Spleen (tissue), 11 donors: Measurements from ENCODE around the gene TMX3. TPM values are rescaled to one million over a fixed set of nuclear protein-coding genes. Genes with fewer than 3 reads are reported as not detected.

Experiments
- DNase-seq: peaks from one replicate; pipeline ENCODE4 v3.0.0-alpha.2; 2020
- H3K27ac ChIP-seq, 8 donors: fragments of 200-600 bp; sonication (generic) in 7 of 8; 1 replicate in 4 of 8; 2 replicates in 4 of 8; pipeline versions ENCODE4 v1.5.0 to v1.8.0; 2016 to 2021; ENCODE audit warnings: inconsistent platforms in 4 of 8, mild to moderate bottlenecking in 4 of 8, moderate library complexity in 1 of 8
- H3K27me3 ChIP-seq, 7 donors: fragments of 200-600 bp; sonication (generic) in 6 of 7; replicated peaks in 1 of 7; 1 replicate in 4 of 7; 2 replicates in 3 of 7; pipeline versions ENCODE4 v1.5.0 to v1.8.0; 2016 to 2021; ENCODE audit warnings: inconsistent platforms in 3 of 7, mild to moderate bottlenecking in 1 of 7
- H3K36me3 ChIP-seq, 6 donors: fragments of 200-600 bp; sonication (generic) in 5 of 6; 1 replicate in 4 of 6; 2 replicates in 2 of 6; pipeline versions ENCODE4 v1.5.0 to v1.8.0; 2016 to 2021; ENCODE audit warnings: inconsistent platforms in 2 of 6
- H3K4me1 ChIP-seq, 6 donors: fragments of 200-600 bp; sonication (generic) in 5 of 6; 1 replicate in 3 of 6; 2 replicates in 3 of 6; pipeline versions ENCODE4 v1.5.0 to v1.8.0; 2016 to 2021; ENCODE audit warnings: inconsistent platforms in 3 of 6
- H3K4me3 ChIP-seq, 8 donors: fragments of 200-600 bp; sonication (generic) in 7 of 8; 1 replicate in 4 of 8; 2 replicates in 4 of 8; pipeline versions ENCODE4 v1.5.0 to v1.8.0; 2016 to 2021; ENCODE audit warnings: inconsistent platforms in 4 of 8, mild to moderate bottlenecking in 4 of 8, moderate library complexity in 2 of 8
- H3K9me3 ChIP-seq, 8 donors: fragments of 200-600 bp; sonication (generic) in 7 of 8; 1 replicate in 4 of 8; 2 replicates in 4 of 8; pipeline versions ENCODE4 v1.5.0 to v1.8.0; 2016 to 2021; ENCODE audit warnings: inconsistent platforms in 4 of 8
- CTCF ChIP-seq, 11 experiments: fragments of 200-600 bp in 7 of 11; fragments of 450-650 bp in 4 of 11; sonication (generic) in 4 of 11; IDR thresholded peaks in 8 of 11; conservative IDR thresholded peaks in 3 of 11; 1 replicate in 7 of 11; 2 replicates in 4 of 11; pipeline versions ENCODE4 v1.4.0 to v1.8.0; 2016 to 2021; ENCODE audit warnings: antibody characterized with exemption in 11 of 11, inconsistent platforms in 4 of 11, mild to moderate bottlenecking in 1 of 11
- POLR2A ChIP-seq, 3 donors: fragments of 450-650 bp; IDR thresholded peaks; one replicate each; pipeline ENCODE4 v1.5.1; 2017; ENCODE audit warnings: antibody characterized with exemption in 3 of 3, mild to moderate bottlenecking in 1 of 3
- POLR2AphosphoS5 ChIP-seq, 3 donors: sonication (generic); formaldehyde crosslinking; IDR thresholded peaks; one replicate each; pipeline ENCODE4 v1.5.1; 2017; ENCODE audit warnings: antibody characterized with exemption in 3 of 3
- WGBS, 5 donors: extraction: QIAGEN DNeasy Blood & Tissue Kit in 3 of 5; methylation state at CpG; one replicate each; pipeline versions ENCODE4 v1.1.5 to v1.1.7; 2013 to 2018; 5-methylcytosine and 5-hydroxymethylcytosine counted together
- intact Hi-C: fragments of 100-400 bp; cut with DNase I; formaldehyde crosslinking; loops from one replicate; pipeline ENCODE4 v1.15.0; 2023; ENCODE audit warnings: low total_unique reads
- polyA plus RNA-seq, 3 donors: library from polyadenylated mRNA; stranded (reverse); fragments of 200-250 nt; gene quantifications; one replicate each; pipeline ENCODE4 v1.2.1, GENCODE V29; 2013
- total RNA-seq, 7 donors: library from RNA; depleted of rRNA in 3 of 7; stranded (reverse); fragments of >200 nt in 3 of 7; fragmentation: NEBNext Ultra II Directional in 4 of 7; extraction: Animal tissue kit (Norgen Biotek cat#: 25700) in 4 of 7; gene quantifications; one replicate each; pipeline versions ENCODE4 v1.1.0 to v1.2.1, GENCODE V29; 2016 to 2021
- donor health status: healthy with polysubstance abuse.
- donor health status: DM: no; HTN: no; CAD: no; lungs with moderate emphysema.
- donor health status: DM: no; HTN: no; CAD: no.
- donor health status: Bipolar disorder and iron deficiency.
- donor health status: healthy.
- donor health status: DM: no; HTN: no; CAD: no.
- donor health status: DM: yes; HTN: yes; CAD: no.

The TMX3 gene
- total and polyA plus RNA-seq, 10 donors: 22.7 to 75.5 (median 65.1) TPM

- Histone ChIP-seq H3K4me1 (peaks cover 0 to 18% (median 3%) of the 10 kb centered on the region in 6 donors), H3K36me3 (peaks cover 0 to 96% (median 17%) of the 10 kb centered on the region in 6 donors), H3K27me3 (no peaks in the 10 kb centered on the region), H3K27ac (no peak overlapping the region), H3K9me3 (no peaks in the 10 kb centered on the region), H3K4me3 (no peak overlapping the region)
- DNase-seq: no peak
- intact Hi-C loops: no loop called here
- no peak for TF ChIP-seq POLR2A (IDR thresholded peaks at IDR 0.05)
- TF ChIP-seq POLR2AphosphoS5 (IDR thresholded peaks at IDR 0.05): no peak
- no peak for TF ChIP-seq CTCF (IDR thresholded peaks at IDR 0.05 in 8 of 11, conservative IDR thresholded peaks at IDR 0.05 in 3 of 11)
- 59 to 77% (median 68%) methylated on average over 3 of the region's 3 CpGs for WGBS, 5 donors
These were observed 11.6 kb downstream of the TMX3 start for GRCh38 chr18:68703326-68703725.

- intact Hi-C loops: no loop called here
- no peak overlapping the region for H3K4me3 ChIP-seq
- H3K4me1 ChIP-seq: peaks cover 0 to 13% (median 0%) of the 10 kb centered on the region in 6 donors
- 95 to 96% (median 96%) methylated on average over 4 of the region's 4 CpGs for WGBS, 5 donors
- no peaks in the 10 kb centered on the region for H3K9me3 ChIP-seq
- no peaks in the 10 kb centered on the region for H3K27me3 ChIP-seq
- H3K27ac ChIP-seq: no peak overlapping the region
- TF ChIP-seq POLR2A (IDR thresholded peaks at IDR 0.05) (no peak), POLR2AphosphoS5 (IDR thresholded peaks at IDR 0.05) (no peak), CTCF (IDR thresholded peaks at IDR 0.05 in 8 of 11, conservative IDR thresholded peaks at IDR 0.05 in 3 of 11) (no peak)
- DNase-seq: no peak
- H3K36me3 ChIP-seq: peaks cover 0 to 96% (median 30%) of the 10 kb centered on the region in 6 donors
These were observed 13.6 kb downstream of the TMX3 start for GRCh38 chr18:68701353-68701752.

GRCh38 chr18:68699043-68699442 is 15.9 kb downstream of the TMX3 start:
- peaks cover 0 to 13% (median 0%) of the 10 kb centered on the region in 6 donors for H3K4me1 ChIP-seq
- DNase-seq: no peak
- H3K9me3 ChIP-seq: no peaks in the 10 kb centered on the region
- intact Hi-C loops: no loop called here
- no peak overlapping the region for H3K4me3 ChIP-seq
- no peaks in the 10 kb centered on the region for H3K27me3 ChIP-seq
- peaks cover 0 to 96% (median 37%) of the 10 kb centered on the region in 6 donors for H3K36me3 ChIP-seq
- H3K27ac ChIP-seq: no peak overlapping the region
- WGBS, 5 donors: 94 to 100% (median 99%) methylated on average over 1 of the region's 1 CpG
- TF ChIP-seq POLR2A (IDR thresholded peaks at IDR 0.05) (no peak), POLR2AphosphoS5 (IDR thresholded peaks at IDR 0.05) (no peak), CTCF (IDR thresholded peaks at IDR 0.05 in 8 of 11, conservative IDR thresholded peaks at IDR 0.05 in 3 of 11) (no peak)

- H3K9me3 ChIP-seq: no peaks in the 10 kb centered on the region
- intact Hi-C loops: no loop called here
- no peak overlapping the region for H3K27ac ChIP-seq
- 94 to 98% (median 98%) methylated on average over 2 of the region's 2 CpGs for WGBS, 5 donors
- TF ChIP-seq POLR2AphosphoS5 (IDR thresholded peaks at IDR 0.05) (no peak), CTCF (IDR thresholded peaks at IDR 0.05 in 8 of 11, conservative IDR thresholded peaks at IDR 0.05 in 3 of 11) (no peak), POLR2A (IDR thresholded peaks at IDR 0.05) (no peak)
- H3K27me3 ChIP-seq: no peaks in the 10 kb centered on the region
- no peaks in the 10 kb centered on the region for H3K4me1 ChIP-seq
- H3K4me3 ChIP-seq: no peak overlapping the region
- H3K36me3 ChIP-seq: peaks cover 0 to 98% (median 51%) of the 10 kb centered on the region in 6 donors
- DNase-seq: no peak
These were observed 18.0 kb downstream of the TMX3 start for GRCh38 chr18:68696937-68697336.
